ENCODE data around the gene SLC34A3.

DNA sequence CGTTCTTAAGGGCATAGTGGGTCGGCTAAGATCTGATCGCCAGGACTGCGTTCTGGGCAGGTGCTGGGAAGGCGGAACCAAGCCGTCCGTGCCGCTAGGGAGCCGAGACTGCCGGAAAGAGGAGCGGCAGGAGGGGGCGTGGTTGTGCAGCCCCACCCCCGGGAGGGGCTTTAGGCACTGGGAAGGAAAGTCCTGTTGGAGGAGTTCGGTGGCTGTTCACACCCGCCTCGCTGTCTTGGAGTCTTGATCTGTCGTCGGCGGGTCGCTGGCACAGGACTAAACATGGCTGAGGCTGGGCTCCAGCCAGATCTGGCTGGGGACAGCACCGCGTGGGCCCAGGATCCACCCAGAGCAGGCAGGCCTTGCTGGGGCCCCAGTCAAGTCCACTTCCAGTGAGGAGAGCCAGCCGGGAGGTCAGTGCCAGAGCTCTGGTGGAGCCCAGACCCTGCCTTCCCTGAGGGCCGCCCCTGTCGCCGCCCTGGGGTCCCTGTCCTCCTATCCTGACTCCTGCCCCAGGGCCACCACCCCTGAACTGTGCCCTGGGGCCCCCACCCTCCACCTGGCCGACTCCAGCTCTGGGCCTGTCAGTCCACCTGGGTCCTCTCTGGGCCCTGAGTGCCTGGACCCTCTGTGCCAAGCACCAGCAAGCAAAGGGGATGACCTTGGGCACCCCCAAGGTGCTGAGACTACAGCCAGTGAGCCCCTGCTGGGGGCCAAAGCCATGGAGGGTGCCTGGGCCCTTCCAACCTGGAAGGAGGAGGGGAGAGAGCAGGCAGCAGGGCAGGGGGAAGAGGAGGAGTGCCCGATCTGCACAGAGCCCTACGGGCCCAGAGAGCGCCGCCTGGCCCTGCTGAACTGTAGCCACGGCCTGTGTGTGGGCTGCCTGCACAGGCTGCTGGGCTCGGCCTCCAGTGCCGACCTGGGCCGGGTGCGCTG is 13.2 kb upstream of the SLC34A3 start:
- TF ChIP-seq, protein P1, sequence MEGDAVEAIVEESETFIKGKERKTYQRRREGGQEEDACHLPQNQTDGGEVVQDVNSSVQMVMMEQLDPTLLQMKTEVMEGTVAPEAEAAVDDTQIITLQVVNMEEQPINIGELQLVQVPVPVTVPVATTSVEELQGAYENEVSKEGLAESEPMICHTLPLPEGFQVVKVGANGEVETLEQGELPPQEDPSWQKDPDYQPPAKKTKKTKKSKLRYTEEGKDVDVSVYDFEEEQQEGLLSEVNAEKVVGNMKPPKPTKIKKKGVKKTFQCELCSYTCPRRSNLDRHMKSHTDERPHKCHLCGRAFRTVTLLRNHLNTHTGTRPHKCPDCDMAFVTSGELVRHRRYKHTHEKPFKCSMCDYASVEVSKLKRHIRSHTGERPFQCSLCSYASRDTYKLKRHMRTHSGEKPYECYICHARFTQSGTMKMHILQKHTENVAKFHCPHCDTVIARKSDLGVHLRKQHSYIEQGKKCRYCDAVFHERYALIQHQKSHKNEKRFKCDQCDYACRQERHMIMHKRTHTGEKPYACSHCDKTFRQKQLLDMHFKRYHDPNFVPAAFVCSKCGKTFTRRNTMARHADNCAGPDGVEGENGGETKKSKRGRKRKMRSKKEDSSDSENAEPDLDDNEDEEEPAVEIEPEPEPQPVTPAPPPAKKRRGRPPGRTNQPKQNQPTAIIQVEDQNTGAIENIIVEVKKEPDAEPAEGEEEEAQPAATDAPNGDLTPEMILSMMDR (IDR thresholded peaks at IDR 0.05), result no peak
- no peak for TF ChIP-seq POLR2A (IDR thresholded peaks at IDR 0.05)

Data from ovary (tissue), 3 donors.